ENCODE measurements around the gene NOP16.

DNA sequence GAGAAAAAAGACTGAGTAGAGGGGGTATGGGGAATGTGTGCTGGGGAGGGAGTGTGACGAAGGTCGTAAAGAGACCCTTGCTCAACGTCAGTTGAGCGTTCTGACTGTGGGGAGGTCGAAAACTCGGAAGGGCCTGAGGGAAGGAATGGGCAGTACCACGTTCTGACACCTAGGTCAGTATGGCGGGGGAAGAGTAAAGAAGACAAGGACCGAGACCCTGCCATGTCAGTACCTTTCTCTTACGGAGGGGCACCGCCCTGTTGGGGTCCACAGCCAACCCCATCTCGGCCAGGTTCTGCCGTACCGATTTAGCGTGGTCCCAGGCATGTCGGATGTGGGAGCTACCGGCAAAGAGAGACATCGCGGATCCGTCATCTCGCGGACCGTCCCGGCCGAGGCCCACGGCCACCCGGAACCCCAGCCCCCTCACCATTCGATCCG lies 375 bp downstream of the NOP16 start:
- TF ChIP-seq, protein P1, sequence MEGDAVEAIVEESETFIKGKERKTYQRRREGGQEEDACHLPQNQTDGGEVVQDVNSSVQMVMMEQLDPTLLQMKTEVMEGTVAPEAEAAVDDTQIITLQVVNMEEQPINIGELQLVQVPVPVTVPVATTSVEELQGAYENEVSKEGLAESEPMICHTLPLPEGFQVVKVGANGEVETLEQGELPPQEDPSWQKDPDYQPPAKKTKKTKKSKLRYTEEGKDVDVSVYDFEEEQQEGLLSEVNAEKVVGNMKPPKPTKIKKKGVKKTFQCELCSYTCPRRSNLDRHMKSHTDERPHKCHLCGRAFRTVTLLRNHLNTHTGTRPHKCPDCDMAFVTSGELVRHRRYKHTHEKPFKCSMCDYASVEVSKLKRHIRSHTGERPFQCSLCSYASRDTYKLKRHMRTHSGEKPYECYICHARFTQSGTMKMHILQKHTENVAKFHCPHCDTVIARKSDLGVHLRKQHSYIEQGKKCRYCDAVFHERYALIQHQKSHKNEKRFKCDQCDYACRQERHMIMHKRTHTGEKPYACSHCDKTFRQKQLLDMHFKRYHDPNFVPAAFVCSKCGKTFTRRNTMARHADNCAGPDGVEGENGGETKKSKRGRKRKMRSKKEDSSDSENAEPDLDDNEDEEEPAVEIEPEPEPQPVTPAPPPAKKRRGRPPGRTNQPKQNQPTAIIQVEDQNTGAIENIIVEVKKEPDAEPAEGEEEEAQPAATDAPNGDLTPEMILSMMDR (IDR thresholded peaks at IDR 0.05): no peak
- TF ChIP-seq POLR2A (IDR thresholded peaks at IDR 0.05): no peak

All from ovary (tissue), 3 donors.